ENCODE measurements around the gene HACL1.
"Not testable (repeated sequence)": the region's sequence is repeated elsewhere in the genome, so short reads cannot be mapped to it uniquely, and the experiment has no call there.

HACL1 gene

DNA sequence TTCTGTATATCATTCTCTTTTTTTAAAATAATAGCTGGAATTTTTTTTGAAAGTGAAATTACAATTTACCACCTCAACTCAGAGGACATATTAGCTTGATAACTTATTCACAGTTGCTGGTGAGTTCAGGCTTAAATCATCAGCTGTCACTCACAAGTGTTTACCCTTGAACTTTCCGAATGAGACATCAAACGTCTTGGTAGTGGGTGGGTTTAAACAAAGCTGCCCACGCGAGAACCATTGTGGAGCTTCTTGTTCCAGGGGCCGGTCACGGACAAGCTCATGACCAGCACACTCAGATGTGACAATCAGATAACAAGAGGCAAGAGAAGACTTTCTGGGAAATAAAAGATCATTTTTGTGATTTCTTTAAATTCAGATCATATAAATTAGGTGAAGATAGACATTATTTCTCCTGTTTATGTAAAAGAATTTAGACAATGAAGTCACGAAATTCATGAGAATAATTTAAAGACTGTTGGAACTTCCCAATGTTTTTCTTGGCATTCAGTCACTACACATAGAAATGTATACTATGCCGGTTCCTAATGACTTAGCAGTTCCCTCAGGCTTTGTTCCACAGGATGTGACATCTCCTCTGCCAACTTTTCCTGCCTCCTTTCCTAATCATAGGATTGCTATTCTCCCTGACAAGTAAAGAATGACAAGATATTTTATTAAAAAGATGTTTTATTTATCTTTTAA, 29.4 kb upstream of the HACL1 start:
- peak overlapping the region; percentile 57 for H3K27ac ChIP-seq
- DNase-seq (ENCODE audit: low read depth, low spot score): no peak

DNA sequence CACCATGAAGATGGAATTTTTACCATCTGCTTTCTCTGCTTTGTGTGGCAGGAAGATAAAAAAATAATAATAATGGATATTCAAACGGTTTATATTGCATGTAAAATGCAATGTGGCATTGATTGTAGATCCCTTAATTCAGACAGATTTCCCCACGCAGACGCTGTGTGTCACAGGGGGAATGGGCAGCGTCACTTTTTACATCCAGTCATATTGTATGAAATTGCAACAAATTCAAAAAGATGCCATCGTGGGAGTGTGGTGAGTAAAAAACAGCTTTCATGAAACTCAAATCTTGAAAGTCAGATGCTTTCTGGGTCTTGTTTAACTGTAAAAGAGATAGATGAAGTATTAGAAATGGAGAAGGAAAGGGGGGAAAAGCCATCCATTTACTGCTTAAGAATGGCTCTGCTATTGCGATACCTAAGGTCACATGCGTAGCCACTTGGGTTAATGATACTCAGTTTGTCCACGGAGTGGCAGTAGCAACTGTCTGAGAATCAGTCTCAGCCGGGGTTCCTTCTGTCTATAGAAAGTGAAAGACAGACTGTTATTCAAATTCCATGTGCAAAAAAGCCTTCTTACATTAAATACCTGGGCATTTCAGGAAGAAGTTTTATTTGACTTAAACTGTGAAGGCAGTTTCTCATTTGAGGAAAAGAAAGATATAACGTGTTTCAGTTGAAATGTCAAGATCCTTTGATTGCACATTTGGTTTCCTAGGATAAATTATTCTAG, 28.7 kb upstream of the HACL1 start:
- no peak for DNase-seq (ENCODE audit: low read depth, low spot score)
- peak overlapping the region; percentile 57 for H3K27ac ChIP-seq

DNA sequence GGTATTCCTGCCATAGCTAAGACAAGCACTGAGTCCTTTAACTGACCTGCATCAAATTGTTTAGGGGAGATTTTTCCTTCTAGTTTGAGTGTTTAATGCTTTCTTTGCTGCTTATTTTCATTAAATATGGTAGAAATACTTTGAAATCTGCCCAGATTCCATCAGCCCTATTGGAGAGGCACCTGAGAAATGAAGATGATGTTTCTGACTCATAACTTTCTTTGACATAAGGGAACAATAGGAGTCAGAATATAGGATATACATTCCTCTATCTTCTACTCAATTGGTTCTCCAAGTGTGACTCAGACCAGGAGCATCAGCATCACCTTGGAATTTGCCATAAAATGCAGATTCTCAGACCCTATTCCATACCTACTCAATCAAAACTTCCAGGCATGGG, 27.6 kb upstream of the HACL1 start:
- H3K27ac ChIP-seq: no peak overlapping the region
- no peak for DNase-seq (ENCODE audit: low read depth, low spot score)

DNA sequence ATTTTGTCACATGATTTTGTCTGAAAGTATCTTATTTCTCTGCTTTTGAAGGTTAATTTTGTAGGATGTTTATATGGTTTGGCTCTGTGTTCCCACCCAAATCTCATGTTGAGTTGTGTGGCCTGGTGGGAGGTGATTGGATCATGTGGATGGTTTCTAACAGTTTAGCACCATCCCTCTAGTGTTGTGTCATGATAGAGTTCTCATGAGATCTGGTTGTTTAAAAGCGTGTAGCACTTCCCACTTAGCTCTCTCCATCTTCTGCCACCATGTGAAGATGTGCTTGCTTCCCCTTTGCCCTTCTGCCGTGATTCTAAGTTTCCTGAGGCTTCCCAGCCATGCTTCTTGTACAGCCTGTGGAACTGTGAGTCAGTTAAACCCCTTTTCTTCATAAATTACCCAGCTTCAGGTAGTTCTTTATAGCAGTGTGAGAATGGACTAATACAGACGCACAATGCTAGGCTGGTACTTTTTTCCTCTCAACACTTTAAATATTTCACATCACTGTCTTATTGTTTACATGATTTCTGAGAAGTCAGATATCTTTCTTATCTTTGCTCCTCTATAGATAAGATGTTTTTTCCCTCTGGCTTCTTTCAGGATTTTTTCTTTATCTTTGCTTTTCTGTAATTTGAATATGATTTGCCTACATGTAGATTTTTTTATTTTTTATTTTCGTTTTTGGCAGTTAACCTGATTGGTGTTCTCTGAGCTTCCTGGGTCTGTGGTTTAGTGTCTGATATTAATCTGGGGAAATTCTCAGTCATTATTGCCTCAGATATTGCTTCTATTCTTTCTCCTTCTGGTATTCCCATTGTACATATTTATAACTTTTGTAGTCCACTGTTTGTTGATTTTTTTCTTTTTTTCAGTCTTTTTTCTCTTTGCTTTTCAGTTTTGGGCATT, 22.4 kb upstream of the HACL1 start:
- DNase-seq (ENCODE audit: low read depth, low spot score): no peak
- no peak overlapping the region for H3K27ac ChIP-seq

DNA sequence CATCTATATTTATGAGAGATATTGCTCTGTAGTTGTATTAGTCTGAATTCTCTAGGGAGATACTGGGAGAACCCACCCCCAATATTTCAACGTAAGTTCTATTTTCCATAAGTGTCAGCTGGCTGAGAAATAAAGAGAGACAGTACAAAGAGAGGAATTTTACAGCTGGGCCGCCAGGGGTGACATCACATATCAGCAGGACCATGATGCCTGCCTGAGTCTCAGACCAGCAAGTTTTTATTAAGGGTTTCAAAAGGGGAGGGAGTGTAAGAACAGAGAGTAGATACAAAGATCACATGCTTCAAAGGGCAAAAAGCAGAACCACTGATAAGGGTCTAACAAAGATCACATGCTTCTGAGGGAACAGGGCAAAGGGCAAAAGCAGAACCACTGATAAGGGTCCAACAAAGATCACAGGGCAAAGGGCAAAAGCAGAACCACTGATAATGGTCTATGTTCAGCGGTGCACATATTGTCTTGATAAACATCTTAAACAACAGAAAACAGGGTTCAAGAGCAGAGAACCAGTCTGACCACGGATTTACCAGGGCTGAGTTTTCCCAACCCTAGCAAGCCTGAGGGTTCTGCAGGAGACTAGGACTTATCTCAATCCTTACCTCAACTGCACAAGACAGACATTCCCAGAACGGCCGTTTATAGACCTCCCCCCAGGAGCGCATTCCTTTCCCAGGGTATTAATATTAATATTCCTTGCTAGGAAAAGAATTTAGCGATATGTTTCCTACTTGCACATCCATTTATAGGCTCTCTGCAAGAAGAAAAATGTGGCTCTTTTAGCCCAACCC, 18.5 kb upstream of the HACL1 start:
- H3K27ac ChIP-seq; DNase-seq (ENCODE audit: low read depth, low spot score): not testable (repeated sequence)

DNA sequence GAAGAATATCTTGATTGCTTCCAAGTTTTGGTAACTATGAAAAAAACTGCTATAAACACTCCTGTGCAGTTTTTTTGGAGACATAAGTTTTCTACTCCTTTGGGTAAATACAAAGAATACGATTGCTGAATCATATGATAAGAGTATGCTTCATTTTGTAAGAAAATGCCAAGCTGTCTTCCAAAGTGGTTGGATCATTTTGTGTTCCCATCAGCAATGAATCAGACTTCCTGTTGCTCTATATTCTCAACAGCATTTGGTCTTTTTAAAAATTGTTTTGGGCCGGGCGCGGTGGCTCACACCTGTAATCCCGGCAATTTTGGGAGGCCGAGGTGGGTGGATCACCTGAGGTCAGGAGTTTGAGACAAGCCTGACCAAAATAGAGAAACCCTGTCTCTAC, 14.7 kb upstream of the HACL1 start:
- DNase-seq (ENCODE audit: low read depth, low spot score): no peak
- H3K27ac ChIP-seq: no peak overlapping the region

DNA sequence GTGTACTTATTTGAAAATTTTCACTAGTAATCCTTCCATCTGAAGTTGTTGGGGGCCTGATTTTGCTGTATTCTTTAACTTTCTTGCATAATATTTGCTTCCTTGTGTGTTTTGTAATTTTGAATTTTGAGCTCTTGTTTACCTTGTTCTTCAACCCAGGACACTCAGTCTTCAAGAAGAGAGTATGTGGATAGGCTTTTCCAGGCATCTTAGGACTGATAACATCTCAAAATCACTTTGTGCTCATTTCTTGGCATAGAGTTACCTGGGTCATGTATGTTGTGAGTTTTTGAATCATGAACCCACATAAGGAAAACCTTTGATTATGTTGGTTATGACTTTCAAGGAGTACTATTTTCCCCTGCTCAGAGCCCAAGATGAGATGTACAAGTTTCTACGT, 13.6 kb upstream of the HACL1 start:
- no peak overlapping the region for H3K27ac ChIP-seq
- no peak for DNase-seq (ENCODE audit: low read depth, low spot score)

DNA sequence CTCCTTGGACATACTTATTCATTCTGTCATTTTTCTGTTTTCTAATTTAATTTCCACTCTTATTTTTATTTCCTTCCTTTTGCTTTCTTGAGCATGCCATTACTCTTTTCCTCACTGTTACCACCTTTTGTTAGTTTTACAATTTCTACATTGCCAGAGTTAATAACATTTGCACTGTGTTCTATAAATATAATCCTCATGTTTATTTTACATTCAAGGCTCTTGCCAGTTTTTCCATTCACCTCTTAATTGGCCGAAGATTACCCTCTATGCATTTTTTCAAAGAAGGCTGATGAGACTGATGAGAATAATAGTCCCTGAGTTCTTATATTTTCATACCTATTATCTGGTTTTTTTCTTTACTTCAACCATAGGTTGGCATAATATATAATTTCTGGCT, 10.6 kb upstream of the HACL1 start:
- no peak for DNase-seq (ENCODE audit: low read depth, low spot score)
- no peak overlapping the region for H3K27ac ChIP-seq

DNA sequence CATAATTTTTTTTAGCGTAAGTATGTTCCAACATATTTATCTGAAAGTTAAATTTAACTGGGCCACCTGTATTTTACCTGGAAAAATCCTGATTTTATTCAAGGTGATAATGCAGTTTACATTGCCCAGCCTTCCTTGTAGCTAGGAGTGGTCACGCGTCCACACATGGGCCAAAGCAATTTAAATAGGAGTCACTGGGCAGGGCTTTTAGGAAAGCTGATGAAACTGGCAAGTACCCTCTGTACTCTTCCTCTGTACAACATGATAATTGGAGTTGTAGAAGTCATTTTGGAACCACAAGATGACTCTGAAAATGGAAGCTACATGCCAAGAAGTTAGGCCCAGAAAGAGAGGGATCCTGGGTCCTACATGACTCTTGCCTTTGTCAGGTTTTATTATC, 9.6 kb upstream of the HACL1 start:
- no peak for DNase-seq (ENCODE audit: low read depth, low spot score)
- H3K27ac ChIP-seq: no peak overlapping the region

DNA sequence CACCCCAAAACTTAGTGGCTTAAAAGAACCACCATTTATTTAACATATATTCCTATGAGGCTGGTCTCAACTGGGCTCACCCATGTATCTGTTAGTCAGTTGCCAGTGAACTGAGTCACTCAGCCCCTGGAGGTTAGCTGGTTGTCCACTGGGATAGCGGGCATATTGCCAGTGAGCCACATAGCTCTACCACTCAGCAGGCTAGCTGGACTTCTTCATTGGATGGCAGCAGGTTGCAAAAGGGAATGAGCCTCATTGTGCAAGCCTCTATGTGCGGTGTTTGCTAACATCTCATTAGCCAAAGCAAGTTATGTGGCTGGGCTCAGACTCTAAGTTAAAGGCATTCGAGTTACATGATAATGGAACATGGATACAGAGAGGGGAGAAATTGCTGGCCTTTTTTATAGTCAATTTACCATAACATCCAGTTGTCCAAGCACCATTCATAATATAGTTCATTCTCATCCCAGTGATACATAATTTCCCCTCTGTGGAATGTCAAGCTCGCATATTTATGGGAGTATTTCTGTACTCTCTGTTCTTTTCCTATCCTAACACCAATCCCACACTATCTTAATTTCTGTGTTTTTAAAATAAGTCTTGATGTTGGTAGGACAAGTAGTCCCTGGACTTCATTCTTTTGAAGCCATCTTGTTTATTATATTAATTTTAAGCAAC, 8.9 kb upstream of the HACL1 start:
- H3K27ac ChIP-seq: no peak overlapping the region
- DNase-seq (ENCODE audit: low read depth, low spot score): peak; percentile 33

DNA sequence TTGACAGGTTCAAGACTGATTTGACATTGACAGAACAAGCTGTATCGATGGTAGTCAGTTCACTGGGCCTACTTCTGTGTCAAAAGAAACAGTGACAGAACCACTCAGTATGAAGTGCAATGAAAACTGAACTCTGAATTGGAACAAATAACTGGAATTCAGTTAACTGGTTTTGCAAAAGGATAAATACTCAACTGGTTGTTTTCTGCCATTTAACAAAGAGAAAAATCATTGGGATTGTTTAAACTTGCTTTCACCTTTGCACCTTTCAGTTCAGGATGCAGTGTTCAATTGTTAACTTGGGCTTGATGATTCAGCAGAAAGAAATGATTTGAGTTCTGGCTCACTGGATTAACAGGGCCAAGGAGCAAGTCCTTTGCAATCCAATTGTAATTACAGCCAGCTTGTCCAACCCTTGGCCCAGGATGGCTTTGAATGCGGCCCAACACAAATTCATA, 5.1 kb upstream of the HACL1 start:
- no peak for DNase-seq (ENCODE audit: low read depth, low spot score)
- no peak overlapping the region for H3K27ac ChIP-seq

DNA sequence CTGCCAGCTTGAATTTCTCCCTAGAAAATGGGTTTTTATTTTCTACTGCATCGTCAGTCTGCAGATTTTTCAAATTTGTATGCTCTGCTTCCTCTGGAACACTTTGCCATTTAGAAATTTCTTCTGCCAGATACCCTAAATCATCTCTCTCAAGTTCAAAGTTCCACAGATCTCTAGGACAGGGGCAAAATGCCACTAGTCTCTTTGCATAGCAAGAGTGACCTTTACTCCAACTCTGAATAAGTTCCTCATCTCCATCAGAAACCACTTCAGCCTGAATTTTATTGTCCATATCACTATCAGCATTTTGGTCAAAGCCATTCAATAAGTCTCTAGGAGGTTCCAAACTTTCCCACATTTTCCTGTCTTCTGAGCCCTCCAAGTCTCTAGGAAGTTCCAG, 3.2 kb upstream of the HACL1 start:
- not testable (repeated sequence) for H3K27ac ChIP-seq; DNase-seq (ENCODE audit: low read depth, low spot score)

DNA sequence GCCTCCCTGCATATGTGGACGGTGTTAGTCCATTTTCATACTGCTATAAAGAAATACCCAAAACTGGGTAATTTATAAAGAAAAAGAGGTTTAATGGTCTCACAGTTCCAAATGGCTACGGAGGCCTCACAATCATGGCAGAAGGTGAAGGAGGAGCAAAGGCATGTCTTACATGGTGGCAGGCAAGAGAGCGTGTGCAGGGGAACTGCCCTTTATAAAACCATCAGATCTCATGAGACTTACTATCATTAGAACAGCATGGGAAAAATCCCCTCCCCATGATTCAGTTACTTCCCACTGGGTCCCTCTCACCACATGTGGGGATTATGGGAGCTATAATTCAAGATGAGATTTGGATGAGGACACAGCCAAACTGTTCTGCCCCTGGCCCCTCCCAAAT, 1.4 kb upstream of the HACL1 start:
- not testable (repeated sequence) for DNase-seq (ENCODE audit: low read depth, low spot score); H3K27ac ChIP-seq

DNA sequence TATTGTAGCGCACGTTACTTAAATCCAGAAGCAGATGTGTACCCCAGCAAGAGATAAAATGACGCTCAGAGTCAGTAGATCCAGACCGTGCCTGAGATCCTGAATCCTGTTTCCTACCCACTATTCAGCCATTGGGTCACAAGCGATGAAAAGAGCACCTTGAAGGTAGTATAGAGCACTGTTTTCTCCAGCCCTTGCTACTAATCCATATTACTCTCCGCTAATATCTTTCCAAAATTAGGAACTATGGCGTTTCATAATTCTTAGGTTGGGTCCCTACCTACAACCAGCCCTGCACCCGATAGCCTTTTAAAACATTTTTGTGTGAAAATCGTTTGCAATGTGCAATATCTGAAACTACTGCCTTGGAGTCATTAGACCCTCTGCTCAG, 772 bp upstream of the HACL1 start:
- peak overlapping the region; percentile 73 for H3K27ac ChIP-seq
- DNase-seq (ENCODE audit: low read depth, low spot score): no peak

DNA sequence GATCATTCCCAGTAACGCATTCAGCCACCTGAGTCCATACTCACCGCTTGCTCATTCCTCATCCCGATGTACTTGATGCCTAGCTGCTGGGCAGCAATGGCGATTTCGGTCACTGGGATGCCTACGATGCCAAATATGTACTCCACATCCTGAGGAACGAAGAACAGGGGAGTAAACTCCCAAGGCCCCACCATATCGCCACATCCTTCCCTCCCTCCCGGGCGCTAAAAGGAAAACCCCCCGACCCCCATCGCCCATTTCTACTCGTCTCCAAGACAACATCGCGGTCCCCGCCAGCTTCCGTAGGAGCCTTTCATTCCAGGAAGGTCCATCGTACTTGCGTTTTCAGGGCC, 347 bp downstream of the HACL1 start:
- H3K27ac ChIP-seq: peak overlapping the region; percentile 73
- DNase-seq (ENCODE audit: low read depth, low spot score): no peak

DNA sequence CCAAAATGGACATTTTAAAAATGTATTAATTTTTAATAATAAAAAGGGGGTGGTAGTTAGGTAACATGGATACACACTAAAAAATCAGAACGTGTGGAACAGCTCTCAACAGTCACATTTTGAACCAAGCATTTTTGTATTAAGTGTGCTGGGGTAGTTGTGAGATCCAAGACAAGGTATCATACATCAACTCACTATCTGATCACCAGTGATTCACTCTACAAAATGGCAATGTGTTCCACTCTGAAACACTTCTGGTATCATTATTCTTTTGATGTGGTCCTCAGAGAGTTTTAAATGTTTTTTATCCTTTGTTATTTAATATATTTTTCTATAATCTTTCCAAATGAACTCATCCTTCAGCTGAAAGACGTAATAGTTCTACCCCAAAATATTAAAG, 5.4 kb downstream of the HACL1 start:
- no peak overlapping the region for H3K27ac ChIP-seq
- DNase-seq (ENCODE audit: low read depth, low spot score): no peak

DNA sequence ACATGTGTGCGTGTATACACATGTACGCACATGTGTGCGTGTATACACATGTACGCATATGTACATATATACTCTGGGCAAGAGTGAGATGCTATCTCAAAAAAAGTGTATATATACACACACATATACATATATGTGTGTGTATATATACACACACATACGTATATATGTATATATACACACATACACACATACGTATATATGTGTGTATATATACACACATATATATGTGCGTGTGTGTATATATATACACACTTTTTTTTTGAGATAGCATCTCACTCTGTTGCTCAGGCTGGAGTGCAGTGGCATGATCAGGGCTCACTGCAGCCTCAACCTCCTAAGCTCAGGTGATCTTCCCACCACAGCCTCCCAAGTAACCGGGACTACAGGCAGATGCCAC, 8.4 kb downstream of the HACL1 start:
- DNase-seq (ENCODE audit: low read depth, low spot score): no peak
- H3K27ac ChIP-seq: no peak overlapping the region

DNA sequence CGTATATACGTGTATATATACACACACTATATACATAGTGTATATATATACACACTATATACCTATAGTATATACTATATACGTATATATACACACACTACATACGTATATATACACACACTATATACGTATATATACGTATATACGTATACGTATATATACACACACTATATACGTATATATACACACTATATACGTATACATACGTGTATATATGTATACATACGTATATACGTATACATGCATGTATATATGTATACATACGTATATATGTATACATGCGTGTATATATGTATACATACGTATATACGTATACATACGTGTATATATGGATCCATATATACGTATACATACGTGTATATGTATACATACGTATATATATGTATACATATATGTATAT, 9.4 kb downstream of the HACL1 start:
- no peak for DNase-seq (ENCODE audit: low read depth, low spot score)
- no peak overlapping the region for H3K27ac ChIP-seq

DNA sequence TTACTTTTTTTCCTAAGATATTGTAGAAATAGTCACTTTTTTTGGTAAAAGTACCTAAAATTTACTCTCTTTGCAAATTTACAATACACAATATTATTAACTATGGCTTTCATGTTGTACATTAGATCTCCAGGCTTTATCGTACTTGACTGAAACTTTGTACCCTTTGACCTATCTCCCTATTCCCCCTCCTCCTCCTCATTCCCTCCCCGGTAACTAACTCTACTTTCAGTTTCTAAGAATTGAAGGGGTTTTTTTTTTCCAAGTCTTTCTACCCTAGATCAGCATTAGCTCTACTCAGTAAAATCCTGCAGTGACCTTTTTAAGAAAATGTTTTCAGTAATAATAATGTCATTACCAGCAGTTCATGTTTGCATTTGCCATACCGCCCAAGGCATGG, 10.1 kb downstream of the HACL1 start:
- H3K27ac ChIP-seq: no peak overlapping the region
- DNase-seq (ENCODE audit: low read depth, low spot score): no peak

Data from epithelial cell of prostate (primary cell).